HEK293 (cell line): ENCODE measurements around the gene HPD.
A peak's percentile ranks its signal among the peaks of the same experiment; 100 is the strongest.

Source experiments
- KLF1 ChIP-seq: fragments of 450-650 bp; formaldehyde crosslinking; IDR thresholded peaks from 2 replicates; pipeline ENCODE4 v1.5.1; 2016; ENCODE audit warnings: missing biosample characterization, missing genetic modification characterization
- PBX3 ChIP-seq: sonication (generic); formaldehyde crosslinking; IDR thresholded peaks from 2 replicates; pipeline ENCODE4 v1.8.1; 2022; ENCODE audit warnings: mild to moderate bottlenecking, moderate library complexity, missing genetic modification reagents
- PRDM1 ChIP-seq: fragments of 450-650 bp; formaldehyde crosslinking; IDR thresholded peaks from 2 replicates; pipeline ENCODE4; 2016; ENCODE audit warnings: missing biosample characterization, missing genetic modification characterization
- SCRT2 ChIP-seq: fragments of 450-650 bp; formaldehyde crosslinking; IDR thresholded peaks from 2 replicates; pipeline ENCODE4 v1.5.1; 2016; ENCODE audit warnings: missing biosample characterization, missing genetic modification characterization
- SETDB1 ChIP-seq: IDR thresholded peaks from one replicate; pipeline ENCODE4 v1.6.1; 2017; ENCODE audit warnings: mild to moderate bottlenecking, low read length, moderate library complexity, mixed read lengths; ENCODE audit not compliant: insufficient read length
- SP2 ChIP-seq: fragments of 450-650 bp; formaldehyde crosslinking; IDR thresholded peaks from 2 replicates; pipeline ENCODE4 v1.5.1; 2016; ENCODE audit warnings: missing biosample characterization, missing genetic modification characterization
- ZBTB20 ChIP-seq: fragments of 450-650 bp; formaldehyde crosslinking; IDR thresholded peaks from 2 replicates; pipeline ENCODE4 v1.5.1; 2016; ENCODE audit warnings: missing biosample characterization, missing genetic modification characterization
- ZBTB26 ChIP-seq: fragments of 450-650 bp; formaldehyde crosslinking; optimal IDR thresholded peaks from 2 replicates; pipeline ENCODE3; 2016; ENCODE audit warnings: missing biosample characterization, mild to moderate bottlenecking, missing genetic modification characterization
- ZEB2 ChIP-seq: fragments of 450-650 bp; formaldehyde crosslinking; IDR thresholded peaks from 2 replicates; pipeline ENCODE4 v1.5.1; 2016; ENCODE audit warnings: missing biosample characterization, missing genetic modification characterization
- ZNF114 ChIP-seq: fragments of 450-650 bp; formaldehyde crosslinking; IDR thresholded peaks from 2 replicates; pipeline ENCODE4 v1.5.0; 2017; ENCODE audit warnings: missing biosample characterization, missing genetic modification characterization
- ZNF133 ChIP-seq: fragments of 450-650 bp; formaldehyde crosslinking; IDR thresholded peaks from 2 replicates; pipeline ENCODE4 v1.5.1; 2016; ENCODE audit warnings: missing biosample characterization, missing genetic modification characterization
- ZNF174 ChIP-seq: fragments of 450-650 bp; formaldehyde crosslinking; IDR thresholded peaks from 2 replicates; pipeline ENCODE4 v1.5.0; 2017; ENCODE audit warnings: missing biosample characterization, mild to moderate bottlenecking, missing genetic modification characterization
- ZNF19 ChIP-seq: fragments of 450-650 bp; formaldehyde crosslinking; IDR thresholded peaks from 2 replicates; pipeline ENCODE4; 2016; ENCODE audit warnings: missing biosample characterization, missing genetic modification characterization, low read depth
- ZNF223 ChIP-seq: fragments of 450-650 bp; formaldehyde crosslinking; IDR thresholded peaks from 2 replicates; pipeline ENCODE4 v1.5.1; 2016; ENCODE audit warnings: missing biosample characterization, missing genetic modification characterization
- ZNF248 ChIP-seq: fragments of 450-650 bp; formaldehyde crosslinking; IDR thresholded peaks from 2 replicates; pipeline ENCODE4 v1.5.1; 2017; ENCODE audit warnings: missing biosample characterization, missing genetic modification characterization
- ZNF280D ChIP-seq: fragments of 450-650 bp; formaldehyde crosslinking; IDR thresholded peaks from 2 replicates; pipeline ENCODE4 v1.5.1; 2016; ENCODE audit warnings: missing biosample characterization, missing genetic modification characterization
- ZNF354C ChIP-seq: fragments of 450-650 bp; formaldehyde crosslinking; IDR thresholded peaks from 2 replicates; pipeline ENCODE4 v1.5.1; 2016; ENCODE audit warnings: missing biosample characterization, missing genetic modification characterization, low read depth, borderline replicate concordance
- ZNF391 ChIP-seq: fragments of 450-650 bp; formaldehyde crosslinking; IDR thresholded peaks from 2 replicates; pipeline ENCODE4 v1.5.1; 2016; ENCODE audit warnings: low read depth, missing biosample characterization, missing genetic modification characterization, borderline replicate concordance
- ZNF404 ChIP-seq: fragments of 450-650 bp; formaldehyde crosslinking; IDR thresholded peaks from 2 replicates; pipeline ENCODE4 v1.5.1; 2017; ENCODE audit warnings: missing biosample characterization, missing genetic modification characterization
- ZNF548 ChIP-seq: fragments of 450-650 bp; formaldehyde crosslinking; IDR thresholded peaks from 2 replicates; pipeline ENCODE4 v1.5.1; 2016; ENCODE audit warnings: missing biosample characterization, missing genetic modification characterization
- ZNF558 ChIP-seq: fragments of 450-650 bp; formaldehyde crosslinking; IDR thresholded peaks from 2 replicates; pipeline ENCODE4 v1.5.1; 2016; ENCODE audit warnings: missing biosample characterization, missing genetic modification characterization
- ZNF629 ChIP-seq: fragments of 450-650 bp; formaldehyde crosslinking; IDR thresholded peaks from 2 replicates; pipeline ENCODE4 v1.5.1; 2017; ENCODE audit warnings: missing biosample characterization, missing genetic modification characterization
- ZNF670 ChIP-seq: fragments of 450-650 bp; formaldehyde crosslinking; IDR thresholded peaks from 2 replicates; pipeline ENCODE4 v1.5.1; 2016; ENCODE audit warnings: missing biosample characterization, missing genetic modification characterization, low read depth
- ZNF76 ChIP-seq: fragments of 450-650 bp; formaldehyde crosslinking; IDR thresholded peaks from 2 replicates; pipeline ENCODE4; 2016; ENCODE audit warnings: low read depth, missing biosample characterization, missing genetic modification characterization, borderline replicate concordance
- TF ChIP-seq, protein P1 (sequence below): fragments of 450-650 bp; formaldehyde crosslinking; IDR thresholded peaks from 2 replicates; pipeline ENCODE4 v1.5.1; 2016; ENCODE audit warnings: missing biosample characterization, missing genetic modification characterization
- TF ChIP-seq, protein P2 (sequence below): fragments of 450-650 bp; formaldehyde crosslinking; IDR thresholded peaks from 2 replicates; pipeline ENCODE4 v1.5.1; 2017; ENCODE audit warnings: missing biosample characterization, missing genetic modification characterization
- TF ChIP-seq, protein P3 (sequence below): fragments of 450-650 bp; formaldehyde crosslinking; IDR thresholded peaks from 2 replicates; pipeline ENCODE4 v1.5.1; 2016; ENCODE audit warnings: missing biosample characterization, missing genetic modification characterization

HPD gene

GRCh38 chr12:121888478-121889273 lies 30.0 kb upstream of the HPD start, which contains the start of gene PSMD9 (continued):
- TF ChIP-seq, protein P1, sequence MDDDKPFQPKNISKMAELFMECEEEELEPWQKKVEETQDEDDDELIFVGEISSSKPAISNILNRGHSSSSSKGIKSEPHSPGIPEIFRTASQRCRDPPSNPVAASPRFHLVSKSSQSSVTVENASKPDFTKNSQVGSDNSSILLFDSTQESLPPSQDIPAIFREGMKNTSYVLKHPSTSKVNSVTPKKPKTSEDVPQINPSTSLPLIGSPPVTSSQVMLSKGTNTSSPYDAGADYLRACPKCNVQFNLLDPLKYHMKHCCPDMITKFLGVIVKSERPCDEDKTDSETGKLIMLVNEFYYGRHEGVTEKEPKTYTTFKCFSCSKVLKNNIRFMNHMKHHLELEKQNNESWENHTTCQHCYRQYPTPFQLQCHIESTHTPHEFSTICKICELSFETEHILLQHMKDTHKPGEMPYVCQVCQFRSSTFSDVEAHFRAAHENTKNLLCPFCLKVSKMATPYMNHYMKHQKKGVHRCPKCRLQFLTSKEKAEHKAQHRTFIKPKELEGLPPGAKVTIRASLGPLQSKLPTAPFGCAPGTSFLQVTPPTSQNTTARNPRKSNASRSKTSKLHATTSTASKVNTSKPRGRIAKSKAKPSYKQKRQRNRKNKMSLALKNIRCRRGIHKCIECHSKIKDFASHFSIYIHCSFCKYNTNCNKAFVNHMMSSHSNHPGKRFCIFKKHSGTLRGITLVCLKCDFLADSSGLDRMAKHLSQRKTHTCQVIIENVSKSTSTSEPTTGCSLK (tag by site-specific recombination) = no peak
- TF ChIP-seq ZNF133 (tag by site-specific recombination) = no peak; the same call in 1 of the 2 replicates
- TF ChIP-seq ZNF114 (tag by site-specific recombination) = no peak
- peak; percentile 100 for TF ChIP-seq ZBTB20 (tag by site-specific recombination)
- peak; percentile 95 for TF ChIP-seq SP2 (tag by site-specific recombination)
- TF ChIP-seq PRDM1 (tag by site-specific recombination) = no peak
- TF ChIP-seq, protein P2, sequence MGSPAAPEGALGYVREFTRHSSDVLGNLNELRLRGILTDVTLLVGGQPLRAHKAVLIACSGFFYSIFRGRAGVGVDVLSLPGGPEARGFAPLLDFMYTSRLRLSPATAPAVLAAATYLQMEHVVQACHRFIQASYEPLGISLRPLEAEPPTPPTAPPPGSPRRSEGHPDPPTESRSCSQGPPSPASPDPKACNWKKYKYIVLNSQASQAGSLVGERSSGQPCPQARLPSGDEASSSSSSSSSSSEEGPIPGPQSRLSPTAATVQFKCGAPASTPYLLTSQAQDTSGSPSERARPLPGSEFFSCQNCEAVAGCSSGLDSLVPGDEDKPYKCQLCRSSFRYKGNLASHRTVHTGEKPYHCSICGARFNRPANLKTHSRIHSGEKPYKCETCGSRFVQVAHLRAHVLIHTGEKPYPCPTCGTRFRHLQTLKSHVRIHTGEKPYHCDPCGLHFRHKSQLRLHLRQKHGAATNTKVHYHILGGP (tag by site-specific recombination) = no peak
- peak; percentile 84 for TF ChIP-seq SETDB1
- TF ChIP-seq, protein P3, sequence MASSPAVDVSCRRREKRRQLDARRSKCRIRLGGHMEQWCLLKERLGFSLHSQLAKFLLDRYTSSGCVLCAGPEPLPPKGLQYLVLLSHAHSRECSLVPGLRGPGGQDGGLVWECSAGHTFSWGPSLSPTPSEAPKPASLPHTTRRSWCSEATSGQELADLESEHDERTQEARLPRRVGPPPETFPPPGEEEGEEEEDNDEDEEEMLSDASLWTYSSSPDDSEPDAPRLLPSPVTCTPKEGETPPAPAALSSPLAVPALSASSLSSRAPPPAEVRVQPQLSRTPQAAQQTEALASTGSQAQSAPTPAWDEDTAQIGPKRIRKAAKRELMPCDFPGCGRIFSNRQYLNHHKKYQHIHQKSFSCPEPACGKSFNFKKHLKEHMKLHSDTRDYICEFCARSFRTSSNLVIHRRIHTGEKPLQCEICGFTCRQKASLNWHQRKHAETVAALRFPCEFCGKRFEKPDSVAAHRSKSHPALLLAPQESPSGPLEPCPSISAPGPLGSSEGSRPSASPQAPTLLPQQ = peak; percentile 86
- TF ChIP-seq ZNF404 (tag by site-specific recombination) = no peak
- no peak for TF ChIP-seq ZNF670 (tag by site-specific recombination)
- TF ChIP-seq ZNF174 (tag by site-specific recombination) = no peak; the same call in 1 of the 2 replicates
- TF ChIP-seq SCRT2 (tag by site-specific recombination) = peak; percentile 63; the same call in 1 of the 2 replicates
- no peak; the same call in 1 of the 2 replicates for TF ChIP-seq PBX3
- peak; percentile 64 for TF ChIP-seq ZBTB26
- TF ChIP-seq ZNF76 (tag by site-specific recombination) = peak; percentile 64
- TF ChIP-seq ZNF248 (tag by site-specific recombination) = no peak
- 0 out of 2 replicates have a peak, but pooled peaks have one; percentile 56 for TF ChIP-seq ZNF223
- no peak for TF ChIP-seq ZNF354C
- peak; percentile 99 for TF ChIP-seq KLF1 (tag by site-specific recombination)
- TF ChIP-seq ZNF558 (tag by site-specific recombination) = peak; percentile 32; the same call in 1 of the 2 replicates
- peak; percentile 95 for TF ChIP-seq ZNF629 (tag by site-specific recombination)
- peak; percentile 92 for TF ChIP-seq ZEB2 (tag by site-specific recombination)
- peak; percentile 32; the same call in 1 of the 2 replicates for TF ChIP-seq ZNF280D (tag by site-specific recombination)
- TF ChIP-seq ZNF391 = peak; percentile 24; the same call in 1 of the 2 replicates
- no peak for TF ChIP-seq ZNF548 (tag by site-specific recombination)
- TF ChIP-seq ZNF19 (tag by site-specific recombination) = no peak
